ENCODE measurements around the gene SETSIP. TPM values are rescaled to one million over a fixed set of nuclear protein-coding genes. Genes with fewer than 3 reads are reported as not detected.

SETSIP gene, protein sequence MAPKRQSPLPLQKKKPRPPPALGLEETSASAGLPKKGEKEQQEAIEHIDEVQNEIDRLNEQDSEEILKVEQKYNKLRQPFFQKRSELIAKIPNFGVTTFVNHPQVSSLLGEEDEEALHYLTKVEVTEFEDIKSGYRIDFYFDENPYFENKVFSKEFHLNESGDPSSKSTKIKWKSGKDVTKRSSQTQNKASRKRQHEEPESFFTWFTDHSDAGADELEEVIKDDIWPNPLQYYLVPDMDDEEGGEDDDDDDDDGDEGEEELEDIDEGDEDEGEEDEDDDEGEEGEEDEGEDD
- not detected for total RNA-seq

DNA sequence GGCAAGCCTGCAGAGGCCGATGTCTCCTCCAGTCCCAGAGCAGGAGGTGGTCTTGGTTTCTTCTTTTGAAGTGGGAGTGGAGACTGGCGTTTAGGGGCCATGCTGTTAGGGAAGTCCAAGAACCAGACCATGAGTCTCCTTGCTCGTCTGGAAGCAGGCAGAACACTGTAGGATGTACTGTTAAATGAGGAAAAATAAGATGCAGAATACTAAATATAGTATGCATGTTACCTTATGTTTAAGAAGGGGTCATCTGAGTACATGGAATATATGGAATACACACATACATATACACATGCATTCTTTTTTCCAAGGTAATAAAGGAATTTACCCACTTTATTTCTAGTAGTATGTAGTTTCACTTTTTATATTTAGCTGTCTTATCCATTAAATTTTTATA, at the start of gene SETSIP:
TSS of gene SETSIP (minus strand) at position 101 of the 400 bp plus-strand sequence. CDS start at position 101, 0 bp downstream.
- TF ChIP-seq POLR2AphosphoS5 (IDR thresholded peaks at IDR 0.05) (no peak), POLR2A (IDR thresholded peaks at IDR 0.05) (no peak)
- TF ChIP-seq, protein P1, sequence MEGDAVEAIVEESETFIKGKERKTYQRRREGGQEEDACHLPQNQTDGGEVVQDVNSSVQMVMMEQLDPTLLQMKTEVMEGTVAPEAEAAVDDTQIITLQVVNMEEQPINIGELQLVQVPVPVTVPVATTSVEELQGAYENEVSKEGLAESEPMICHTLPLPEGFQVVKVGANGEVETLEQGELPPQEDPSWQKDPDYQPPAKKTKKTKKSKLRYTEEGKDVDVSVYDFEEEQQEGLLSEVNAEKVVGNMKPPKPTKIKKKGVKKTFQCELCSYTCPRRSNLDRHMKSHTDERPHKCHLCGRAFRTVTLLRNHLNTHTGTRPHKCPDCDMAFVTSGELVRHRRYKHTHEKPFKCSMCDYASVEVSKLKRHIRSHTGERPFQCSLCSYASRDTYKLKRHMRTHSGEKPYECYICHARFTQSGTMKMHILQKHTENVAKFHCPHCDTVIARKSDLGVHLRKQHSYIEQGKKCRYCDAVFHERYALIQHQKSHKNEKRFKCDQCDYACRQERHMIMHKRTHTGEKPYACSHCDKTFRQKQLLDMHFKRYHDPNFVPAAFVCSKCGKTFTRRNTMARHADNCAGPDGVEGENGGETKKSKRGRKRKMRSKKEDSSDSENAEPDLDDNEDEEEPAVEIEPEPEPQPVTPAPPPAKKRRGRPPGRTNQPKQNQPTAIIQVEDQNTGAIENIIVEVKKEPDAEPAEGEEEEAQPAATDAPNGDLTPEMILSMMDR (IDR thresholded peaks at IDR 0.05), result no peak
- intact Hi-C loops (cut with DNase I; ENCODE audit: low total_unique reads), result no loop called here
- no peak within 1 kb of the TSS for H3K4me3 ChIP-seq
- H3K27me3 ChIP-seq, result no peaks in the 10 kb centered on the region
- H3K27ac ChIP-seq, result no peak within 1 kb of the TSS
- no peak for DNase-seq (ENCODE audit: low spot score in 2 of 2)
- no peaks in the 10 kb centered on the region for H3K36me3 ChIP-seq
- no peaks in the 10 kb centered on the region for H3K4me1 ChIP-seq
- H3K9me3 ChIP-seq, result no peaks in the 10 kb centered on the region

DNA sequence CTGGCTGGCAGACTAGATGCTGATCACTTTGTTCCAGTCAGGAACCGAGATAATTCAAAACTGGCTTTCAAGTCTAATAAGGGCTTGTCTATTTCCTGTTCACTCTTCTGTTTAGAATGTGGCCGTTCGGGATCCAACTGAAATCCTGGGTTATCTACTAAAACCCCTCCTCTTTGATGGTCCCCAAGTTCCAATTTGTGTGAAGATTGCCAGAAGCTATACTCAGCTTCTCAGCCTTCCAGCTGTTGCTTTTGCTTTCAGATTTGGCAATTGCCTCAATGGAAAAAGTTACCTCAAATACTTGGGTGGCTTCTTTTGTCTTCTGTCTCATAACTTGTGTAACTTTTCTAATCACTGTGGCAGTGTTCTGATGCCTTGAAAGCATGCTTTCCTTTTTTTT, 48.7 kb upstream of the SETSIP start:
- H3K27ac ChIP-seq, result no peak overlapping the region
- intact Hi-C loops (cut with DNase I; ENCODE audit: low total_unique reads), result no loop called here

DNA sequence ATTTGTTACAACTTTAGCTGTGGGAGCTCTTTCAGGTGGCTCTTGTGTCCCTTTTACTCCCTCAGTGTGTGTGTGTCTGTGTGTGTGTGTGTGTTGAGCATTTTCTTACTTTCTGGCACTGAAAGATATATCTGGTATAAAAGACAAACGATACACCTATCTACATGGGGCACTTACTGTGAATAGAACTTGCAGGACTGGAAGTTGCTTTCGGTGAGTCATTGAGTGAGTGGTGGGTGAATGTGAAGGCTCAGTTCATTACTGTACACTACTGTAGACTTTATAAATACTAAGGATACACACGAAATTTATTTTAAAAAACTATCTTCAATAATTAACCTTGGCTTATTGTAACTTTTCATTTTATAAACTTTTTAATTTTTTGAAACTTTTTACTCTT, 43.6 kb upstream of the SETSIP start:
- Histone ChIP-seq H3K27me3 (no peaks in the 10 kb centered on the region), H3K27ac (no peak overlapping the region)

More for the DNA sequence above, 48.7 kb upstream of the SETSIP start:
- no peak for DNase-seq (ENCODE audit: low spot score in 2 of 2)
- Histone ChIP-seq H3K27me3 (no peaks in the 10 kb centered on the region), H3K4me1 (no peaks in the 10 kb centered on the region), H3K4me3 (no peak overlapping the region), H3K9me3 (no peaks in the 10 kb centered on the region), H3K36me3 (no peaks in the 10 kb centered on the region)
- TF ChIP-seq, protein P1 (IDR thresholded peaks at IDR 0.05), result no peak
- no peak for TF ChIP-seq POLR2AphosphoS5 (IDR thresholded peaks at IDR 0.05)
- no peak for TF ChIP-seq POLR2A (IDR thresholded peaks at IDR 0.05)

DNA sequence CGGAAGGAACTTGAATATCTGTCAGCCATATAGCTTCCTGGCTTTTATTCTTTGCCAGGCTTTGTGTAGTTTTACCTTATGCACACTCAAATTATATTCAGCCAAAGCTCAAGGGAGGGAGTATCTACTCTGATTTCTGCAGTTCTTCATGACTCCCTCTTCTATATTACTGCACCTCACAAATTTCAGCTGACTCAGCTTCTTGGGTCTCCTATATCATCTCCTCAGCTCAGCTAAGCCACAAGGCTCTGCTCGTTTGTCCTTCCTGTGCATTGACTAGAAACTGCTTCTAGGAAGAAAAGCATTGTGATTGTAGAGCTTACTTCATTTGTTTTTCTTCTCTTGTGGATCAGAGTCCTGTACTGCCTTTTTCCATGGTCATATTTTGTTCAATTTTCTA, 42.3 kb upstream of the SETSIP start:
- Histone ChIP-seq H3K4me3 (no peak overlapping the region), H3K27me3 (no peaks in the 10 kb centered on the region), H3K27ac (no peak overlapping the region), H3K9me3 (no peaks in the 10 kb centered on the region), H3K4me1 (no peaks in the 10 kb centered on the region), H3K36me3 (no peaks in the 10 kb centered on the region)
- TF ChIP-seq, protein P1 (IDR thresholded peaks at IDR 0.05), result no peak
- TF ChIP-seq POLR2AphosphoS5 (IDR thresholded peaks at IDR 0.05) (no peak), POLR2A (IDR thresholded peaks at IDR 0.05) (no peak)
- intact Hi-C loops (cut with DNase I; ENCODE audit: low total_unique reads), result no loop called here
- DNase-seq (ENCODE audit: low spot score in 2 of 2), result no peak

More for the DNA sequence above, 43.6 kb upstream of the SETSIP start:
- no peak overlapping the region for H3K4me3 ChIP-seq
- intact Hi-C loops (cut with DNase I; ENCODE audit: low total_unique reads), result no loop called here
- TF ChIP-seq POLR2AphosphoS5 (IDR thresholded peaks at IDR 0.05), result no peak
- no peak for TF ChIP-seq POLR2A (IDR thresholded peaks at IDR 0.05)
- TF ChIP-seq, protein P1 (IDR thresholded peaks at IDR 0.05), result no peak
- no peak for DNase-seq (ENCODE audit: low spot score in 2 of 2)
- no peaks in the 10 kb centered on the region for H3K9me3 ChIP-seq
- H3K36me3 ChIP-seq, result no peaks in the 10 kb centered on the region
- H3K4me1 ChIP-seq, result no peaks in the 10 kb centered on the region

DNA sequence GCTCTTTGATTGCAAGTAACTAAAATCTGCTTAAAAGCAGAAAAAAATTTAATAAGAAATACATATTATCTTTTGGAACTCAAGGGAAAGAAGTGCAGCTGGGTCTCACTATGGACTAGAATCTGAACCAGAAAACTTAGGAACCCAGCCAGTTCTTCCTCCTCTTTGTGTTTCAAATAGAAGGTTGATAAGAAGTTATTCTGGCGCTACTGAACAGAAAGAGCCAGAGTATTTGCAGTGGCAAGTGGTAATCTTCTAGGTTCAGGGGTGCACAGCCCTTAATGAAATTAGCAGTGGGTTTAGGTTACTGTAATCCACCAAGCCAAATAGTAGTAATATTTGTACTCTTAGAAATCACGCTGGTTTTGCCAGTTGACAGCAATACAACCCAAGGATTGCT, 33.4 kb upstream of the SETSIP start:
- H3K9me3 ChIP-seq, result no peaks in the 10 kb centered on the region
- DNase-seq (ENCODE audit: low spot score in 2 of 2), result no peak

More for the DNA sequence above, 33.4 kb upstream of the SETSIP start:
- intact Hi-C loops (cut with DNase I; ENCODE audit: low total_unique reads), result no loop called here
- Histone ChIP-seq H3K4me3 (no peak overlapping the region), H3K4me1 (no peaks in the 10 kb centered on the region), H3K27ac (no peak overlapping the region), H3K36me3 (no peaks in the 10 kb centered on the region), H3K27me3 (no peaks in the 10 kb centered on the region)
- TF ChIP-seq POLR2A (IDR thresholded peaks at IDR 0.05) (no peak), POLR2AphosphoS5 (IDR thresholded peaks at IDR 0.05) (no peak)
- TF ChIP-seq, protein P1 (IDR thresholded peaks at IDR 0.05), result no peak
